GM12874 (cell line): ENCODE data around the gene MAD1L1.

Experiments
- TF ChIP-seq, protein P1 (sequence below): IDR thresholded peaks from 2 replicates; pipeline ENCODE4 v1.5.1; 2011; ENCODE audit warnings: low read depth, mild to moderate bottlenecking, control low read depth, low read length, moderate library complexity; ENCODE audit not compliant: insufficient read depth

The MAD1L1 gene

GRCh38 chr7:1923409-1924257, 309.1 kb downstream of the MAD1L1 start:
- TF ChIP-seq, protein P1, sequence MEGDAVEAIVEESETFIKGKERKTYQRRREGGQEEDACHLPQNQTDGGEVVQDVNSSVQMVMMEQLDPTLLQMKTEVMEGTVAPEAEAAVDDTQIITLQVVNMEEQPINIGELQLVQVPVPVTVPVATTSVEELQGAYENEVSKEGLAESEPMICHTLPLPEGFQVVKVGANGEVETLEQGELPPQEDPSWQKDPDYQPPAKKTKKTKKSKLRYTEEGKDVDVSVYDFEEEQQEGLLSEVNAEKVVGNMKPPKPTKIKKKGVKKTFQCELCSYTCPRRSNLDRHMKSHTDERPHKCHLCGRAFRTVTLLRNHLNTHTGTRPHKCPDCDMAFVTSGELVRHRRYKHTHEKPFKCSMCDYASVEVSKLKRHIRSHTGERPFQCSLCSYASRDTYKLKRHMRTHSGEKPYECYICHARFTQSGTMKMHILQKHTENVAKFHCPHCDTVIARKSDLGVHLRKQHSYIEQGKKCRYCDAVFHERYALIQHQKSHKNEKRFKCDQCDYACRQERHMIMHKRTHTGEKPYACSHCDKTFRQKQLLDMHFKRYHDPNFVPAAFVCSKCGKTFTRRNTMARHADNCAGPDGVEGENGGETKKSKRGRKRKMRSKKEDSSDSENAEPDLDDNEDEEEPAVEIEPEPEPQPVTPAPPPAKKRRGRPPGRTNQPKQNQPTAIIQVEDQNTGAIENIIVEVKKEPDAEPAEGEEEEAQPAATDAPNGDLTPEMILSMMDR = no peak

GRCh38 chr7:1922870-1923236, 309.9 kb downstream of the MAD1L1 start:
- TF ChIP-seq, protein P1 = no peak

- TF ChIP-seq, protein P1 = no peak
Measured at GRCh38 chr7:1922071-1922869, 310.5 kb downstream of the MAD1L1 start.

- TF ChIP-seq, protein P1 = no peak
Measured at GRCh38 chr7:1920881-1921280, 311.9 kb downstream of the MAD1L1 start.

DNA sequence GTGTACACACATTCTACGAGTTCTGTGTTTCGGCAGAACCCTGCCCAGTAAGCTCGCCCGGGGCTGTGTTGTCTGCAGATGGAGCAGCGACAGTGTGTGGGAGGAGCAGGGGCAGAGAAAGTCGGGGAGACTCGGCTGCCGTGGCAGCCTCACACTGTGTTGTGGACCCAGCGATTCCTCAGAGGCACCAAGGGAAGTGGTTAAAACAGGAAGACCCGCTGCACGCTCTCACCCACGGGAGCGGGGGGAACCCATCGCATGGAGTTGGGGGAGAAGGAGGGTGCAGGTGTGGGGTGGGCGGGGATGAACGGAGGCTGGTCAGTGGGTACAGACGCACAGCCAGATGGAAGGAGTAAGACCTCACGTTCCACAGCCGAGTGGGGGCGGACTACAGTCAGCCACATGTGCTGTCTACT, 312.5 kb downstream of the MAD1L1 start:
- TF ChIP-seq, protein P1 = no peak

DNA sequence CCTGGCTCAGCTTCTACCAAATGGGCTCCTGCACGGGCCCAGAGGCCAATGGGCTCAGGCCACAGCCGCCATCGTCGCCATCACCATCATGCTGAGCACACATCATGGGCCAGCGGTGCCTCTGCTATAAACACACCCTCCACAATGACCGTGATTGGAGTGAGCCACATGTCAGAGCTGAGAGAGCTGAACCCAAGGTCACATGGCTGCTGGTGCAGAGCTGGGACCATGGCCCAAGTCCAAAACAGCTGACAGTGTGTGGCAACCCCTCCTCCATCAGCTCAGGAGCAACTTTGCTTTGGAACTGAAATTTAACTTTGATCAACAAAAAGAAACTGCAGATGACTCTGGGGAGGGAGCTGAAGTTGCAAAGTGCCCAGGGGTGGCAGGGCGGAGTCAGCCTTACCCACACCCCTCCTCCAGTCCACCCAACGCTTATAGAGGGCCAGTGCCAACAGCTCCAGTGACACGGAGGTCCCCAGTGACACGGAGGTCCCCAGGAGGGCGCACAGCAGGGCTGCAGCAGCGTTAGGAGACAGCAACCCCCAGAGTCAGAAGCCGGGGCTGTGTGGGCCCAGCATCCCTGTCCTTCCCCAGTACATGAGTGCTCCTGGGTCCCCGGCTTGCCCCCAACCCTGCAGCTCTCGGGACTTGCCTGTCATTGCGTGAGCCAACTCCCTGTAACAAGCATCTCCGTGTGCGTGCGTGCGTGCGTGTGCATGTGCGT, 313.0 kb downstream of the MAD1L1 start:
- TF ChIP-seq, protein P1 = no peak
